ENCODE data around the gene TSPAN18.

TSPAN18 gene

DNA sequence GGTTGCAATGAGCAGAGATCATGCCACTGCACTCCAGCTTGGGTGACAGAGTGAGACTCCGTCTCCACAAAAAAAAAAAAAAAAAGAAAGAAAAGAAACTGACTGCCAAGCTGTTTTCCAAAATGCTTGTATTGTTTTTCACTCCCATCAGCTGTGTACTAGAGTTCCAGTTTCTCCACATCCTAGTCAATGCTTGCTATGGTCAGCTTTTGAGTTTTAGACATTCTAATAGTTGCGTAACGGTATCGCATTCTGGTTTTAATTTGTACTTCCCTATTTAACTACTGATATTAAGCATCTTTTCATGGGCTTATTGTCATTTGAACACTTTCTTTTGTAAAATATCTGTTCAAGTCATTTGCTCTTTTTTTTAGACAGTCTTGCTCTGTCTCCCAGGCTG, 55.7 kb downstream of the TSPAN18 start:
- H3K4me3 ChIP-seq (ENCODE audit: low read depth, low read length) = no peak overlapping the region
- TF ChIP-seq, protein P1, sequence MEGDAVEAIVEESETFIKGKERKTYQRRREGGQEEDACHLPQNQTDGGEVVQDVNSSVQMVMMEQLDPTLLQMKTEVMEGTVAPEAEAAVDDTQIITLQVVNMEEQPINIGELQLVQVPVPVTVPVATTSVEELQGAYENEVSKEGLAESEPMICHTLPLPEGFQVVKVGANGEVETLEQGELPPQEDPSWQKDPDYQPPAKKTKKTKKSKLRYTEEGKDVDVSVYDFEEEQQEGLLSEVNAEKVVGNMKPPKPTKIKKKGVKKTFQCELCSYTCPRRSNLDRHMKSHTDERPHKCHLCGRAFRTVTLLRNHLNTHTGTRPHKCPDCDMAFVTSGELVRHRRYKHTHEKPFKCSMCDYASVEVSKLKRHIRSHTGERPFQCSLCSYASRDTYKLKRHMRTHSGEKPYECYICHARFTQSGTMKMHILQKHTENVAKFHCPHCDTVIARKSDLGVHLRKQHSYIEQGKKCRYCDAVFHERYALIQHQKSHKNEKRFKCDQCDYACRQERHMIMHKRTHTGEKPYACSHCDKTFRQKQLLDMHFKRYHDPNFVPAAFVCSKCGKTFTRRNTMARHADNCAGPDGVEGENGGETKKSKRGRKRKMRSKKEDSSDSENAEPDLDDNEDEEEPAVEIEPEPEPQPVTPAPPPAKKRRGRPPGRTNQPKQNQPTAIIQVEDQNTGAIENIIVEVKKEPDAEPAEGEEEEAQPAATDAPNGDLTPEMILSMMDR (IDR thresholded peaks at IDR 0.05; ENCODE audit: borderline replicate concordance, insufficient read depth, low read depth, low read length) = no peak

DNA sequence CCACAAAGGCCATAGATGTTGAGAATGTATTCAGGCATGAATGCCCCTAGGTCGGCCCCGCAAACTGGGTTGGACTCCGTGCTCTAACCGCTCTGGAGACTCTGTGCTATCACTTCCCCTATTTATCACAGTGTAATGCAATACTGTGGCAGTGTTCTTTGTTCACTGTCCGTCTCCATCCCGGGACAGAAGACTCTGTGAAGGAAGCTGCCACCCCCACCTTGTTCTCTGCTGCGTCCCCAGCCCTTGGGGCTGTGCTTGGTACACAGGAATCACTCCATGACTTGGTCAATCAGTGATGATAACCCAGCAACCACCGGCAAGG, 57.6 kb downstream of the TSPAN18 start:
- H3K4me3 ChIP-seq (ENCODE audit: low read depth, low read length) = no peak overlapping the region
- TF ChIP-seq, protein P1 (IDR thresholded peaks at IDR 0.05; ENCODE audit: borderline replicate concordance, insufficient read depth, low read depth, low read length) = no peak

GRCh38 chr11:44784851-44785250, 58.1 kb downstream of the TSPAN18 start:
- H3K4me3 ChIP-seq (ENCODE audit: low read depth, low read length) = no peak overlapping the region
- TF ChIP-seq, protein P1 (IDR thresholded peaks at IDR 0.05; ENCODE audit: borderline replicate concordance, insufficient read depth, low read depth, low read length) = no peak

- no peak overlapping the region for H3K4me3 ChIP-seq (ENCODE audit: low read depth, low read length)
- TF ChIP-seq, protein P1 (IDR thresholded peaks at IDR 0.05; ENCODE audit: borderline replicate concordance, insufficient read depth, low read depth, low read length) = 0 out of 2 replicates have a peak, but pooled peaks have one; percentile 27
Observed at GRCh38 chr11:44785856-44786607, 59.3 kb downstream of the TSPAN18 start.

DNA sequence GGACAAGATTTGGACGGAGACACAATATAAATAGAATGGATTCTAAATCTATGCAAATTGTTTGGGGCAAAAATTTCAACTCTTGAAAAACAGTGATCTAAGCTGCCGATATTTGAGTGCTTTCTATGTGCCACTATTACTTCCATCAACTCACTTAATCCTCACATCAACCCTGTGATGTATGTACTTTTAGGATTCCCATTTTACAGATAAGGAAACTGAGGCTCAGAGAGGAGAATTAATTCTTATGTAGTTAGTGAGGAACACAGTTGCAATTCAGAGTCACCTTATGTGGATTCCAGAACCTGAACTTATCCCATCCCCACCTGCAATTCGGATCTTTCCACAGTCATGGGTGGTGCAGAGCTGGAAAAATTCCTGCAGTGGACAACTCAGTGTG, 60.3 kb downstream of the TSPAN18 start:
- H3K4me3 ChIP-seq (ENCODE audit: low read depth, low read length) = no peak overlapping the region
- TF ChIP-seq, protein P1 (IDR thresholded peaks at IDR 0.05; ENCODE audit: borderline replicate concordance, insufficient read depth, low read depth, low read length) = no peak

GRCh38 chr11:44787981-44788380, 61.2 kb downstream of the TSPAN18 start:
- TF ChIP-seq, protein P1 (IDR thresholded peaks at IDR 0.05; ENCODE audit: borderline replicate concordance, insufficient read depth, low read depth, low read length) = no peak
- no peak overlapping the region for H3K4me3 ChIP-seq (ENCODE audit: low read depth, low read length)

DNA sequence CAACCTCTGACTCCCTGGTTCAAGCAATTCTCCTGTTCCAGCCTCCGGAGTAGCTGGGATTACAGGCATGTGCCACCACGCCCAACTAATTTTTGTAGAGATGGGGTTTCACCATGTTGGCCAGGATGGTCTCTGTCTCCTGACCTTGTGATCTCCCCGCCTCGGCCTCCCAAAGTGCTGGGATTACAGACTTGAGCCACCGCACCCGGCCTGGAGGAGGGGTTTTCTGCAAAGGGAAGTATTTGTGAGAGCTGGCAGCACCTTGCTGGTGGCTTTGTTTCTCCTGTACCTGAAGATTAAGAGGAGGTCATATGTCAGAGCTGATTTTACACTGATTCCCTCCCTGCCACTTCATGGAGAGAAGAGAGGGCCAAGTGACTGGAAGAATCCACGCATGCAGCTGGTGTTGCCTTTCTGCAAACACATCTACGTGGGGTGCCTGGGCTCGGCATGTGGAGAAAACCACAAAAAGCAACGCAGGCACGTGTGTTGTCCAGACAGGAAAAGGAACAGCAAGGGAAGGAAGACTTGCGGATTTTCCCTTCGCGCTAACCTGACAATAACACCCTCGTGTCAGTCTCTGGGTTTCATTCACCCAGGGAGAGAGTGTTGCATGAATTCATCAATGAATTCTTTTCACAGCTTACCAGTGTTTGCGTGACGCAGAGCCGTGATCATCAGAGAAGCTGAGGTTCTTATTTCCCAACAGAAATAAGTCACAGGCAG, 61.9 kb downstream of the TSPAN18 start:
- TF ChIP-seq, protein P1 (IDR thresholded peaks at IDR 0.05; ENCODE audit: borderline replicate concordance, insufficient read depth, low read depth, low read length) = no peak
- no peak overlapping the region for H3K4me3 ChIP-seq (ENCODE audit: low read depth, low read length)
